K562 (cell line): ENCODE data around the gene RHAG. TPM values are rescaled to one million over a fixed set of nuclear protein-coding genes. Genes with fewer than 3 reads are reported as not detected.

Source experiments
- BRD9 ChIP-seq: fragments of 450-650 bp; IDR thresholded peaks from 2 replicates; pipeline ENCODE4 v1.6.1; 2018; ENCODE audit warnings: low read depth; ENCODE audit not compliant: partially characterized antibody
- CHD4 ChIP-seq: fragments of 200-600 bp; sonication (generic); IDR thresholded peaks from 3 replicates; pipeline ENCODE4 v1.6.1; 2012; ENCODE audit warnings: low read depth, mild to moderate bottlenecking, mixed read lengths, low read length, inconsistent platforms; ENCODE audit not compliant: insufficient read depth, insufficient replicate concordance, poor library complexity, severe bottlenecking
- CTCF ChIP-seq, 3 experiments: IDR thresholded peaks in 2 of 3; conservative IDR thresholded peaks in 1 of 3; 2 replicates each; pipeline ENCODE4 v1.5.1; 2011 to 2012; ENCODE audit warnings: low read length in 3 of 3, mild to moderate bottlenecking in 3 of 3, control low read depth in 2 of 3, improper control_type of control experiment in 1 of 3, inconsistent platforms in 1 of 3, low read depth in 1 of 3, mixed read lengths in 1 of 3, moderate library complexity in 1 of 3; ENCODE audit not compliant: insufficient read depth in 2 of 3
- CXXC5 ChIP-seq: fragments of 250-450 bp; sonication (Bioruptor Pico); IDR thresholded peaks from 2 replicates; pipeline ENCODE4 v1.8.0; 2022; ENCODE audit warnings: inconsistent platforms, mild to moderate bottlenecking, moderate library complexity
- DNMT1 ChIP-seq: fragments of 450-650 bp; IDR thresholded peaks from 2 replicates; pipeline ENCODE4 v1.6.1; 2016; ENCODE audit warnings: antibody characterized with exemption, mild to moderate bottlenecking
- ELK1 ChIP-seq: sonication (generic); formaldehyde crosslinking; IDR thresholded peaks from 2 replicates; pipeline ENCODE4 v1.8.1; 2022; ENCODE audit warnings: missing genetic modification reagents
- EP300 ChIP-seq: IDR thresholded peaks from 2 replicates; pipeline ENCODE4 v1.6.1; 2012; ENCODE audit warnings: low read length, improper control_type of control experiment
- MAFK ChIP-seq: IDR thresholded peaks from 2 replicates; pipeline ENCODE4 v1.6.1; 2011; ENCODE audit warnings: low read length, improper control_type of control experiment
- MCM5 ChIP-seq: fragments of 450-650 bp; IDR thresholded peaks from 2 replicates; pipeline ENCODE4 v1.6.1; 2016; ENCODE audit warnings: low read depth
- NFRKB ChIP-seq: fragments of 450-650 bp; IDR thresholded peaks from 2 replicates; pipeline ENCODE4 v1.6.1; 2016; ENCODE audit warnings: low read depth
- PBX2 ChIP-seq, 2 experiments: IDR thresholded peaks in 1 of 2; conservative IDR thresholded peaks in 1 of 2; 2 replicates each; pipeline ENCODE4 v1.6.1; 2016; ENCODE audit warnings: low read depth in 2 of 2, mild to moderate bottlenecking in 1 of 2, missing compliant biosample characterization in 1 of 2, missing genetic modification characterization in 1 of 2, moderate library complexity in 1 of 2
- PREB ChIP-seq: sonication (generic); formaldehyde crosslinking; IDR thresholded peaks from 2 replicates; pipeline ENCODE4 v1.8.1; 2023; ENCODE audit warnings: mild to moderate bottlenecking, missing genetic modification reagents
- PRPF4 ChIP-seq: fragments of 200-400 bp; formaldehyde crosslinking; IDR thresholded peaks from one replicate; pipeline ENCODE4 v1.6.1; 2017; ENCODE audit warnings: low read length, low read depth, mild to moderate bottlenecking; ENCODE audit not compliant: insufficient read depth, poor library complexity, severe bottlenecking
- RBM14 ChIP-seq: fragments of 200-400 bp; formaldehyde crosslinking; IDR thresholded peaks from 2 replicates; pipeline ENCODE4 v1.6.1; 2018; ENCODE audit warnings: low read depth, mild to moderate bottlenecking, low read length, moderate library complexity, borderline replicate concordance; ENCODE audit not compliant: insufficient read depth
- SIX5 ChIP-seq, 2 experiments: IDR thresholded peaks; 2 replicates each; pipeline ENCODE4 v1.6.1; 2011; ENCODE audit warnings: low read length in 2 of 2, borderline replicate concordance in 1 of 2, low read depth in 1 of 2, mild to moderate bottlenecking in 1 of 2, moderate library complexity in 1 of 2; ENCODE audit not compliant: insufficient read depth in 1 of 2
- SMARCA4 ChIP-seq: fragments of 450-650 bp; IDR thresholded peaks from 2 replicates; pipeline ENCODE4 v1.6.1; 2016
- SUPT5H ChIP-seq: fragments of 450-650 bp; IDR thresholded peaks from 2 replicates; pipeline ENCODE4 v1.6.1; 2016
- ZNF175 ChIP-seq: fragments of 200-800 bp; sonication (Bioruptor generic); IDR thresholded peaks from 2 replicates; pipeline ENCODE4 v1.6.1; 2016; ENCODE audit warnings: low read depth, mild to moderate bottlenecking, missing genetic modification characterization, missing compliant biosample characterization
- ZNF436 ChIP-seq: fragments of 250-450, 450-650 bp; sonication (Bioruptor Pico); formaldehyde crosslinking; IDR thresholded peaks from 2 replicates; pipeline ENCODE4 v1.7.0; 2020; ENCODE audit warnings: mild to moderate bottlenecking
- ZNF583 ChIP-seq: fragments of 250-450 bp; sonication (Bioruptor Pico); IDR thresholded peaks from 2 replicates; pipeline ENCODE4 v1.4.0; 2020
- ZNF707 ChIP-seq: fragments of 250-450 bp; sonication (Bioruptor Pico); conservative IDR thresholded peaks from 2 replicates; pipeline ENCODE4 v1.8.0; 2022; ENCODE audit warnings: inconsistent platforms, mild to moderate bottlenecking, moderate library complexity
- polyA plus RNA-seq, 8 experiments: library from polyadenylated mRNA; depleted of rRNA in 4 of 8; stranded (reverse) in 5 of 8; unstranded in 3 of 8; fragments of >200 nt; fragmentation: Nextera tagmentation in 2 of 8; fragmentation: Illumina TruSeq in 1 of 8; extraction: Ambion mirVana in 2 of 8; extraction: Trizol in 1 of 8; gene quantifications; 2 replicates each; pipeline versions ENCODE4 v1.2.1 to v1.2.3, GENCODE V29; 2011 to 2014; ENCODE audit warnings: inconsistent platforms in 1 of 8, missing spikeins in 1 of 8
- total RNA-seq, 7 experiments: library from RNA; depleted of rRNA in 6 of 7; stranded (reverse); fragments of >200 nt in 6 of 7; fragmentation: Illumina TruSeq in 2 of 7; extraction: Trizol in 2 of 7; gene quantifications; 2 replicates each; pipeline versions ENCODE4 v1.2.1 to v1.2.3, GENCODE V29; 2011 to 2021; ENCODE audit warnings: low replicate concordance in 1 of 7

The RHAG gene
- total and polyA plus RNA-seq, 9 of the 15 experiments (the other 6 are each of a cell fraction or from before 2014, with no cell fraction given) = 290 to 1,202 (median 505) TPM

- TF ChIP-seq SIX5 (IDR thresholded peaks at IDR 0.05; ENCODE audit: borderline replicate concordance in 1 of 2, insufficient read depth in 1 of 2, low read depth in 1 of 2, low read length in 2 of 2) = no peak
- 0 out of 2 replicates have a peak, but pooled peaks have one; percentile 16 for TF ChIP-seq MAFK
- TF ChIP-seq PBX2 (CRISPR knock-in tag; IDR thresholded peaks at IDR 0.05; ENCODE audit: low read depth) = no peak
- peak; percentile 96 for TF ChIP-seq PBX2 (tag; conservative IDR thresholded peaks at IDR 0.05; ENCODE audit: low read depth)
- peak; percentile 100 for TF ChIP-seq EP300
- TF ChIP-seq CHD4 = no peak
- TF ChIP-seq CTCF (IDR thresholded peaks at IDR 0.05 in 2 of 3, conservative IDR thresholded peaks at IDR 0.05 in 1 of 3; ENCODE audit: insufficient read depth in 2 of 3, low read depth in 1 of 3, low read length in 3 of 3) = no peak
- no peak for TF ChIP-seq ZNF583
- TF ChIP-seq BRD9 = peak; percentile 96
- no peak for TF ChIP-seq SUPT5H
- TF ChIP-seq PREB (CRISPR knock-in tag) = no peak
- TF ChIP-seq ZNF707 = 0 out of 2 replicates have a peak, but pooled peaks have one; percentile 8
- peak; percentile 89 for TF ChIP-seq NFRKB
- 0 out of 2 replicates have a peak, but pooled peaks have one; percentile 66 for TF ChIP-seq DNMT1
- peak; percentile 86; the same call in 1 of the 2 replicates for TF ChIP-seq ZNF175 (CRISPR knock-in tag)
- TF ChIP-seq CXXC5 (CRISPR knock-in tag) = peak; percentile 82
- TF ChIP-seq MCM5 = no peak
- peak; percentile 100 for TF ChIP-seq SMARCA4
- TF ChIP-seq ZNF436 (CRISPR knock-in tag) = no peak
- no peak for TF ChIP-seq ELK1
- no peak for TF ChIP-seq PRPF4
- TF ChIP-seq RBM14 = no peak
These were observed 9.6 kb upstream of the RHAG start (continued) for GRCh38 chr6:49646130-49646824.
